Astrocyte of the cerebellum (primary cell): ENCODE data around the gene PRRT1B.

ENCODE experiments used
- DNase-seq: peaks from one replicate; pipeline ENCODE4 v3.0.0-alpha.2; 2011; ENCODE audit warnings: low read depth
- H3K4me3 ChIP-seq: 2 replicates; pipeline ENCODE4 v1.5.1; 2011; ENCODE audit warnings: mild to moderate bottlenecking, low read depth, low read length, moderate library complexity
- in situ Hi-C: cut with HindIII; loops from 2 replicates; pipeline ENCODE4 v1.10.0; 2017; ENCODE audit warnings: low sequenced_read_pairs
- TF ChIP-seq, protein P1 (sequence below): IDR thresholded peaks from 2 replicates; pipeline ENCODE4 v1.5.1; 2012; ENCODE audit warnings: low read length, low read depth, moderate library complexity, mild to moderate bottlenecking; ENCODE audit errors: missing control alignments

Gene PRRT1B

DNA sequence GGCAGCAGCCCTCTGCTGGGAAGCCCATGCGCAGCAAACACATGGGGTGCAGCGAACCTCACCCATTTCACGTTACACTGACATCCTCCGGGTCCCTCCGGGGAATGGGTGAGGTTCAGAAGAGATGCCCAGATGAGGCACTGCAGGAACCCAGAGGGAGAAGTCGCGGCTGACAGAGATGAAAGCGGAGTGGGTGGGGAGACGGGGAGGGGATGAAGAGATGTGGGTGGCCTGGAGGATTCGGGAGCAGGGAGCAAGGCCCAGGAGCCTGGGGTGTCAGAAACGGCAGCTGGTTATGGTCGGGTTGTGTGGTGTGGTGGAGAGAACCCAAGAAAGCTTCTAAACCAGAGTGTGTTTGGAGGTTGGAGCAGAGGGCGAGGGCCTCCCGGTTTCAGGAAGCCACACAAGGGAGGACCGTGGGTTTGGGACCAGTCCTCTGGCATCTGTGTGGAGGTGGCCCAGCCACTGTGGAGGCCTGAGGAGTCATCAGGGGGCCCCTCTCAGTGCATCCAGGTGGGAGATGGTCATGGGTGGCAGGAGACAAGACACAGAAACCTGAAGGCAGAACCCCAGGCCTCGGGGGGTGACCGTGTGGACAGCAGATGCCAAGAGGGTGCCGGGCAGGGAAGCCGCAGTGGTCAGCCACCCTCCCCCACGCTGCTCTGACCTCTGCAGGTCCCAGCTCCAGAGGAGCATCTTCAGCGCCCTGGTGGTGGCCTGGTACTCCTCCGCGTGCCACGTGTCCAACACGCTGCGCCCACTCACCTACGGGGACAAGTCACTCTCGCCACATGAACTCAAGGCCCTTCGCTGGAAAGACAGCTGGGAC lies 22.9 kb upstream of the PRRT1B start:
- TF ChIP-seq, protein P1, sequence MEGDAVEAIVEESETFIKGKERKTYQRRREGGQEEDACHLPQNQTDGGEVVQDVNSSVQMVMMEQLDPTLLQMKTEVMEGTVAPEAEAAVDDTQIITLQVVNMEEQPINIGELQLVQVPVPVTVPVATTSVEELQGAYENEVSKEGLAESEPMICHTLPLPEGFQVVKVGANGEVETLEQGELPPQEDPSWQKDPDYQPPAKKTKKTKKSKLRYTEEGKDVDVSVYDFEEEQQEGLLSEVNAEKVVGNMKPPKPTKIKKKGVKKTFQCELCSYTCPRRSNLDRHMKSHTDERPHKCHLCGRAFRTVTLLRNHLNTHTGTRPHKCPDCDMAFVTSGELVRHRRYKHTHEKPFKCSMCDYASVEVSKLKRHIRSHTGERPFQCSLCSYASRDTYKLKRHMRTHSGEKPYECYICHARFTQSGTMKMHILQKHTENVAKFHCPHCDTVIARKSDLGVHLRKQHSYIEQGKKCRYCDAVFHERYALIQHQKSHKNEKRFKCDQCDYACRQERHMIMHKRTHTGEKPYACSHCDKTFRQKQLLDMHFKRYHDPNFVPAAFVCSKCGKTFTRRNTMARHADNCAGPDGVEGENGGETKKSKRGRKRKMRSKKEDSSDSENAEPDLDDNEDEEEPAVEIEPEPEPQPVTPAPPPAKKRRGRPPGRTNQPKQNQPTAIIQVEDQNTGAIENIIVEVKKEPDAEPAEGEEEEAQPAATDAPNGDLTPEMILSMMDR: no peak
- in situ Hi-C loops: no loop called here
- H3K4me3 ChIP-seq: no peak overlapping the region
- DNase-seq: no peak

DNA sequence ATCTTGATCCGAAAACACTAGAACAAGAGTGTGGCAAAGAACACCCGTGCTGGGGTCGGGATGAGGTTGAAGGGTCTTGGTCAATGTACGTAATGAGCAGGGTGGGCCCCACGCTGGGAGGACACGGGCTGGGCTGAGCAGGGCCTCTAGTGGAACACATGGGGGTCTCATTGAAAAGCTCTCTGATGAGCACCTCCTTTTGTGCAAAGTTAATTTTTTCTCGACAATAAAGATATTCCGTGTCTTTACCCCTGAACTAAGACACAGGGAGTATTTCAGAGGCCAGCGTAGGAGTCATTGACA lies 22.3 kb upstream of the PRRT1B start:
- H3K4me3 ChIP-seq: no peak overlapping the region
- in situ Hi-C loops: no loop called here
- TF ChIP-seq, protein P1: no peak
- DNase-seq: no peak

DNA sequence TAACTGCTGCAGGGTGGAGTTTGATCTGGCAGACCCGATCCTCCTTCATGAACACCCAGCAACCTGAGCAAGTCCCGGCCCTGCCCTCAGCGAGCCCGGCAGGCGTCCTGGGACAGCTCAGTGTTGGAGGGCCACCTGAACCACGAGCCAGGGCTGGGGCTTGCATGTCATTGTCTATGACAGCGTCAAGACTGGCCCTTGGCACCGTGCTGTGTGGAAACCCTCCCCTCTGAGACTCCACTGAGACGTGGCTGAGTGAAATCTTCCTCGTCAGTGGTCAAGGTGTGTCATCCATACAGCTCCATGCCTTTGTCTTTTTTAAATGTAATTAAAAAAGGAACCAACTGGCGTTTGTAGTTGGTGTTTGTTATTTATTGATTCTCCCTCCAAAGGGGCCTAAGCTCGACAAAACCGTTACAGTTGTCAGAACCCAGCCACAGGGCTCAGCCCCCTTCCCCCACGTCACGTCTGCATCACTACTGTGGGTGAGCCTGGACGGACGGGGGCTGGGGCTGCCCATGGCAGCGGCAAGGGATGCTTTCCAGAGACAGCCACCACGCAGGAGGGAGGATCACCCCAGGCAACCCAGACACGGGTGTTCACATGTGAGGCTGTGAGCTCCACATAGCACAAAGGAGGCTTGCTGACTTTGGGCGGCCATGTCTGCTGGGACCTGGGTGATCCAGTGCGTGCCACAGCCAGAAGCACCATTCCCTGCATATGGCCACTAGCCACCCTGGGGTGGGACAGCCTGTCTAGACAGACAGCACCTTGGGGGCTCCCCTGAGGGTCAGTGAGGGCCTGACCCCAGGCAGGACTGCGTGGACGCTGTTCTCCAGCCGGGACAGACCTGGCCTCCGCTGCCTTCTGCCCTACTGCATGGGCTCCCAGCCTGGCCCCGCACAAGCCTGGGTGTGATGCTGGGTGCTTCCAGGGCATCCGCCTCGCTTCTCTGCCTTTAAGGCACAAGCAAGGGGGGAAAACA lies 21.6 kb upstream of the PRRT1B start:
- no peak overlapping the region for H3K4me3 ChIP-seq
- TF ChIP-seq, protein P1: no peak
- in situ Hi-C loops: no loop called here
- no peak for DNase-seq

DNA sequence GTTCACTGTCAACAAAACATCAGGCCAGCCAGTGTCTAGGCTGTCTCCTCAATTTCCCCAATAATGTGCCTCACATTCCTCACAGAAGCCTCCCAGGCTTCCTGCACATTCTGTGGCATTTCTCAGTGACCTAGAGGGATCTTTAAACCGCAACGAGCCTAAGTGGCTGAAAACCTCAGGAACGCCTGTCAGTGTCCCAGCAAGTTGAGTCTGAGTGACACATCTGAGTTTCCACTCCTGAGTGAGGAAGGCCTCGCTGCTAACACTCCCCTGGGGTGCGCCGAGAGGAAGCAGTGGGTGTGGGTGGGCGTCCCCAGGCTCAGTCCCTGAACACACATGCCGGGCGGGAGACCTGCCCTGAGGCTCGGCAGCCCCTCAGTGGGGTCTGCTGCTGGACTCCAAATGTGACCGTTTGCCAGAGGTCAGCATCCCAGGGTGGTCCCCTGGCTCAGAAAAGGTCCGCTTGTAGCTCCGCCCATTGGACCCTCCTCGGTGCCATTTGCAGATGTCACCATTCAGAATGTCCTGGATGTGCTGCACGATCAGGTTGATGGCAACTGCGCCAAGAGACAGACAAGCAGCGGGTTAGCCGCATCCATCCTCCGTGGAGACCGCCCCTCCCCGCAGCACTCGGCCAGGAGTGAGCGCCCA lies 20.5 kb upstream of the PRRT1B start:
- no peak overlapping the region for H3K4me3 ChIP-seq
- DNase-seq: no peak
- TF ChIP-seq, protein P1: no peak
- in situ Hi-C loops: no loop called here

DNA sequence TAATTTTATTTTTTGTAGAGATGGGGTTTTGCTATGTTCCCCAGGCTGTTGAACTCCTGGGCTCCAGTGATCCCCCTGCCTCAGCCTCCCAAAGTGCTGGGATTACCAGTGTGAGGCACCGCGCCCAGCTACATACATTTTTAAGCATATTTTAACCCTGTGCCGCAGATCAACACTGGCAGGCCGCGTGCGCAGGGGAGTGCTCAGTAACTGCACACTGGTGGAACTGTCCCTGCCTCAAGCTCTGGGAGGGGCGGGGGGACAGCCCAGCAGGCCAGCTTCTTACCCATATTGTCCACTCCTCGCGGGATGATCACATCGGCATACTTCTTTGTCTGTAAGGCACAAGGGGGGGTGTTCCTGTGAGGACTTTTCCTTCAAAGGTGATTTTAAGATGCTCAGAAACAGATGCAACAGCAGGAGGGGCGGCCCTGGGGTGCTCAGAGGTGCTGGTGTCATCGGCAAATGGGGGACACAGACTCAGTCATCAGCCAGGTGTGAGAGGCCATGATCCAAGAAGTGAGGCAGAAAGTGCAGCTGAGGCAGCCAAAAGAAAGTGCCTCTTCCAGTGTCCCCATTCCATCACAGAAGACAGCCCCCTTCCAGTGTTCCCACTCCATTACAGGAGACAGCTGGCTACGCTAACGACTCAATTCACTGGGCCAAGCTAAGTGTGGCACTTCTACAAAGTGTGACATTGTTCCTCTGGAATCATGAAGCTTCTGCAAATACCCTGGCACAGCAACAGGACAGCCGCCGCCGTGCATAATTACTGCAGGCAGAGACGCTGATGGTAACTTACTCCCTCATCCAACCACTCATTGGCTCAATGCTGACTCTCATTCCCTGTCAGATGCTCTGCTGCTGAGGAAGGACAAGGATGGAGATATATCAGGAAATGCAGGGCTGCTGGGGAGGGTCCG lies 19.4 kb upstream of the PRRT1B start:
- no peak for DNase-seq
- H3K4me3 ChIP-seq: no peak overlapping the region
- in situ Hi-C loops: no loop called here
- TF ChIP-seq, protein P1: no peak
